Vagina (tissue), 2 donors: ENCODE data around the gene C1QTNF12. TPM values are rescaled to one million over a fixed set of nuclear protein-coding genes. Genes with fewer than 3 reads are reported as not detected.

Source experiments
- DNase-seq, 2 donors: peaks; one replicate each; pipeline ENCODE4 v3.0.0-alpha.2; 2017; ENCODE audit errors: extremely low spot score in 2 of 2
- H3K27ac ChIP-seq: fragments of 200-600 bp; sonication (generic); one replicate; pipeline ENCODE4 v1.5.1; 2019
- H3K27me3 ChIP-seq: fragments of 200-600 bp; sonication (generic); one replicate; pipeline ENCODE4 v1.5.1; 2019
- H3K36me3 ChIP-seq, 2 donors: fragments of 200-600 bp; sonication (generic); one replicate each; pipeline ENCODE4 v1.5.1; 2017 to 2019
- H3K4me1 ChIP-seq: fragments of 200-600 bp; sonication (generic); one replicate; pipeline ENCODE4 v1.5.1; 2019
- H3K4me3 ChIP-seq, 2 donors: fragments of 200-600 bp; sonication (generic); 1 replicate in 1 of 2; 2 replicates in 1 of 2; pipeline ENCODE4 v1.5.1; 2016 to 2019
- H3K9me3 ChIP-seq: fragments of 200-600 bp; sonication (generic); one replicate; pipeline ENCODE4 v1.5.1; 2019
- CTCF ChIP-seq, 3 experiments: fragments of 450-650 bp in 2 of 3; fragments of 200-600 bp in 1 of 3; sonication (generic) in 1 of 3; IDR thresholded peaks; one replicate each; pipeline ENCODE4 v1.5.1; 2017 to 2019; ENCODE audit warnings: antibody characterized with exemption in 3 of 3, mild to moderate bottlenecking in 2 of 3, moderate library complexity in 2 of 3
- POLR2A ChIP-seq, 2 donors: fragments of 450-650 bp; IDR thresholded peaks; one replicate each; pipeline ENCODE4 v1.6.1; 2017; ENCODE audit warnings: antibody characterized with exemption in 2 of 2, mild to moderate bottlenecking in 2 of 2, moderate library complexity in 2 of 2
- POLR2AphosphoS5 ChIP-seq, 2 donors: sonication (generic); formaldehyde crosslinking; IDR thresholded peaks; one replicate each; pipeline ENCODE4 v1.9.0; 2017; ENCODE audit warnings: antibody characterized with exemption in 2 of 2, mild to moderate bottlenecking in 2 of 2, low read depth in 1 of 2; ENCODE audit not compliant: insufficient read depth in 1 of 2
- intact Hi-C: fragments of 100-400 bp; cut with DNase I; formaldehyde crosslinking; loops from one replicate; pipeline ENCODE4 v1.15.1; 2023
- total RNA-seq: library from RNA; depleted of rRNA; stranded (reverse); fragments of >200 nt; gene quantifications from one replicate; pipeline ENCODE4 v1.2.3, GENCODE V29; 2016

The C1QTNF12 gene
- total RNA-seq, 1 donor from 2014 or later: not detected

GRCh38 chr1:1290238-1290731, 43.8 kb upstream of the C1QTNF12 start:
- H3K36me3 ChIP-seq: no peaks in the 10 kb centered on the region
- H3K27ac ChIP-seq: no peak overlapping the region
- H3K9me3 ChIP-seq: no peaks in the 10 kb centered on the region
- intact Hi-C loops: loop anchor here (5.0 kb wide), 1 partner anchor 168 kb away; no protein-coding TSS in a partner anchor
- peaks cover 15% of the 10 kb centered on the region for H3K4me1 ChIP-seq
- DNase-seq: no peak
- no peak for TF ChIP-seq POLR2AphosphoS5 (IDR thresholded peaks at IDR 0.05; ENCODE audit: insufficient read depth in 1 of 2, low read depth in 1 of 2)
- TF ChIP-seq CTCF (IDR thresholded peaks at IDR 0.05): peak; percentile 29 to 50 (median 32)
- TF ChIP-seq POLR2A (IDR thresholded peaks at IDR 0.05): no peak
- H3K27me3 ChIP-seq: no peaks in the 10 kb centered on the region
- no peak overlapping the region for H3K4me3 ChIP-seq

- intact Hi-C loops: no loop called here
- peaks cover 15% of the 10 kb centered on the region for H3K4me1 ChIP-seq
- H3K27me3 ChIP-seq: no peaks in the 10 kb centered on the region
- no peak overlapping the region for H3K4me3 ChIP-seq
- TF ChIP-seq POLR2AphosphoS5 (IDR thresholded peaks at IDR 0.05; ENCODE audit: insufficient read depth in 1 of 2, low read depth in 1 of 2): no peak
- TF ChIP-seq POLR2A (IDR thresholded peaks at IDR 0.05): no peak
- TF ChIP-seq CTCF (IDR thresholded peaks at IDR 0.05): no peak
- H3K36me3 ChIP-seq: no peaks in the 10 kb centered on the region
- H3K27ac ChIP-seq: no peak overlapping the region
- H3K9me3 ChIP-seq: no peaks in the 10 kb centered on the region
- no peak for DNase-seq
These were observed 41.0 kb upstream of the C1QTNF12 start for GRCh38 chr1:1287288-1288110.

- Histone ChIP-seq H3K9me3 (no peaks in the 10 kb centered on the region), H3K4me3 (no peak overlapping the region), H3K27ac (no peak overlapping the region), H3K27me3 (no peaks in the 10 kb centered on the region), H3K36me3 (no peaks in the 10 kb centered on the region), H3K4me1 (peaks cover 17% of the 10 kb centered on the region)
- DNase-seq: no peak
- TF ChIP-seq CTCF (IDR thresholded peaks at IDR 0.05): no peak
- TF ChIP-seq POLR2A (IDR thresholded peaks at IDR 0.05): no peak
- TF ChIP-seq POLR2AphosphoS5 (IDR thresholded peaks at IDR 0.05; ENCODE audit: insufficient read depth in 1 of 2, low read depth in 1 of 2): no peak
- intact Hi-C loops: no loop called here
These were observed 40.1 kb upstream of the C1QTNF12 start for GRCh38 chr1:1286313-1287261.

- H3K4me3 ChIP-seq: no peak overlapping the region
- no peaks in the 10 kb centered on the region for H3K36me3 ChIP-seq
- intact Hi-C loops: no loop called here
- TF ChIP-seq POLR2AphosphoS5 (IDR thresholded peaks at IDR 0.05; ENCODE audit: insufficient read depth in 1 of 2, low read depth in 1 of 2) (no peak), POLR2A (IDR thresholded peaks at IDR 0.05) (no peak), CTCF (IDR thresholded peaks at IDR 0.05) (no peak)
- no peak for DNase-seq
- no peaks in the 10 kb centered on the region for H3K27me3 ChIP-seq
- H3K4me1 ChIP-seq: peaks cover 11% of the 10 kb centered on the region
- H3K9me3 ChIP-seq: no peaks in the 10 kb centered on the region
- H3K27ac ChIP-seq: no peak overlapping the region
These were observed 39.2 kb upstream of the C1QTNF12 start for GRCh38 chr1:1285611-1286311.
